ENCODE results near the gene CD99L2.
"Not testable (repeated sequence)": the region's sequence is repeated elsewhere in the genome, so short reads cannot be mapped to it uniquely, and the experiment has no call there.

The CD99L2 gene

DNA sequence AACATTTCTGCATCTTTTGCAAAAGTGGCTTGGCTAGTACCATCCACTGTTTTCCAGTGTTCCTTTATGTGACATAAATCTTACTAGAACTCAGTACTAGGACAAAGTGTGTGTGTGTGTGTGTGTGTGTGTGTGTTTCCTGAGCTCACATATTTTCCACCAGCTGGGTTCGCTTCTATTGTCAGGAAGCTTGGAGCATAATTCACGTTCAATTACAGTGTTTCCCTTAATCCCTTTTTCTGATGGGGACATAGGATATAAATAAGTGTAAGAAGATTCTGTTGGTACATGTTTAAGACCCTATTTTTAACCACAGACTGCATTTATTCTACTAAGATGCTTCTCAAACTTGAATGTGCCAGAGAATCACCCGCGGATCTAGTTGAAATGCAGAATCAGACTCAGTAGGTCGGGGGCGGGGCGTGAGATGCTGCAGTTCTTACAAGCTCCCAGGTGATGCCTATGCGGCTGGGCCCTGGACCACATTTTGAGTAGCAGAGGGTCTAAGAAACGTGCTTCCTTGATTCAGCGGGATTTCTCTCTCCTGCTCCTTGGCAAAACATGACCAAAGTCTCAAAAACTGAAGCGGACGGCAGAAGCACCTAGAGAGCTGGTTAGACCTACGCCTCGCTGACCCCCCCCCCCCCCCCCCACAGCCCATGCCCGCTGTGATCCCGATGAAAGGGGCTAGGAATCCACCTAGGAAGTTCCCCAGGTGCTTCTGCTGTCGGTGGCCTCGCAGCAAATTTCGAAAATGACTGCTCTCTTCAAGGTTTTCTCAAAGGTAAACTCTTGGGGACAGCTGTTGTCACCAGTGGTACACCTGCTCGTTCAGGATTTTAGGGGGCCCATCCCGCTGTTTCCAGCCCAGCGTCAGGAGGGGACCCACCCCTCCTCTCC lies 797 bp downstream of the CD99L2 start:
- no peak for DNase-seq (ENCODE audit: low read depth in 2 of 3, low spot score in 1 of 3)

DNA sequence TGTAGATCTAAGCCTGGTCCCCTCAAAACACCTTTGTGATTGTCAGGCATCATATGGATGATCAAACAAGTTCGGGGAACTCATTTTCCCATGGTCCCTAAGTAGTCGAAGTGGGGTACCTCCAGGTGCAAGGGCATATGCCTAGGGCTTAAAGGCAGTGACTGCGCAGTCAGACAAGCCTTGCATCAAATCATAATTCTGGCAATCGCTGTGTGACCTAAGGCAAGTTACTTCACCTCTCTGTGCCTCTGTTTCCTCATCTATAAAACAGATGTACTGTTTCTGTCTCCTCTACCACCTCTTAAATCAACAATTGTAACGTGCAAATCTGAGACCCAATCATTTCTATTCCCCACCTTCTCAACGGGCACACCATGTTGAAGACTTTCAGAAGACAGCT lies 1.8 kb downstream of the CD99L2 start:
- DNase-seq (ENCODE audit: low read depth in 2 of 3, low spot score in 1 of 3), result no peak

DNA sequence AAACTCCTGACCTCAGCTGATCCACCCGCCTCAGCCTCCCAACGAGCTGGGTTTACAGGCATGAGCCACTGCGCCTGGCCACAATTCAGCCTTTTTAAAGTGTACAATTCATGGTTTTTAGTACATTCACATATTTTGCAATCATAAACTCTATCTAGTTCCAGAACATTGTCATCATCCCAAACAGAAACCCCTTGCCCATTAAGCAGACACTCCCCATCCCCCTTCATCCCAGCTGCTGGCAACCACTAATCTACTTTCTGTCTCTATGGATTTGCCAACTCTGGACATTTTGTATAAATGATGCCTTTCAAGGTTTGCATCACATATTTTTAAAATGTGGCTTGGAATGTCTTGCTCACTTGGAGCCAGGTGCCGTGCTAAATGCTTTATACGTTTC lies 4.5 kb downstream of the CD99L2 start:
- DNase-seq (ENCODE audit: low read depth in 2 of 3, low spot score in 1 of 3), result no peak

DNA sequence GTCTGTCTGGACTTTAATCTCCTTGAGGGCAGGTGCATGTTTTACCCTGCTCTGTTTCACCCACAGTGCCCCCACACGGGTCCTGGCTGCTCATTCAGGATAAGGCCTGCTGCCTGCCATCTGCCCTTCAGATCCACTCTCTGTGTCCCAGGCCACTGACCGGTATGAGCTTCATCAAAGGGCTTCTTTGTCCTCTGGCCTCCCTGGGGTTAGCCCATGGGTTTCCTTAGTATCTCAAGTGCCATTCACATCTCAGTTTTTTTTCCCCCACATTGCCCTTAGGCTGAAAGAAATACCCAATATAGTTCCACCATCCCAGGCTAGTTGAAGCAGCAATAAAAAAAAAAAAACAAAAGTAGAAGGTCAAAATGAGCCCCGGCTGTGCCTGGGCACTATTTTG lies 9.3 kb downstream of the CD99L2 start:
- DNase-seq (ENCODE audit: low read depth in 2 of 3, low spot score in 1 of 3), result no peak

DNA sequence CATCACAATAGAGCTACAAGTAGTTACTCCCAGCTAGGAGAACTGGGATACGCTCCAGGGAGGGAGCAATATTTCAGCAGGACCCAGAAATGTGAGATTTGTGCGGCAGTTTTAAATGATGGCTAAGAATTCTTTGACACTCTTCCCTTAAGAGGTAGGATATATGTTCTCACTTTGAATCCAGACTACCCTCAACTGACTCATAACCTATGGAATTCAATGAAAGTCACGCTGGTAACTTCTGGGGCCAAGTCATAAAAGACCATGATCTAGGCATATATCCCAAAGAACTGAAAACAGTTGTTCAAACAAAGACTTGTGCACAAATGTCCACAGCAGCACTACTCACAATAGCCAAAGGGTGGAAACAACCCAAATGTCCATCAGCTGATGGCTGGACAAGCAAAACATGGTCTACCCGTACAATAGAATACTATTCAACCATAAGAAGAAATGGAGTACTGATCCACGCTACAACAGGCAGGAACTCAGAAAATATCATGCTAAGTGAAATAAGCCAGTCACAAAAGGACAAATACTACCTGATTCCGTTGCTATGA lies 10.5 kb downstream of the CD99L2 start:
- DNase-seq (ENCODE audit: low read depth in 2 of 3, low spot score in 1 of 3), result no peak

DNA sequence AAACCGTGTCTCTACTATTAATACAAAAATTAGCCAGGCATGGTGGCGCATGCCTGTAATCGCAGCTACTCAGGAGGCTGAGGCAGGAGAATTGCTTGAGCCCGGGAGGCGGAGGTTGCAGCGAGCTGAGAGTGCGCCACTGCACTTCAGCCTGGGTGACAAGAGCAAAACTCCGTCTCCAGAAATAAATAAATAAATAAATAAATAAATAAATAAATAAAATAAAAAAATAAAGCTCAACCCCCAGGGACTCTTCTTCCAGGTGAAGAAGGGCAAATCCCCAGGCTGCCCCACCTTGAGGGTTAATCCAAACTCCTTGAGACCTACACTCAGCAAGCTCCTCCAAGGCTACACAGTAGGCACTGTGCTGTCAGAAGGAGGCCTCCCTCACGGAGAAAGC lies 11.2 kb downstream of the CD99L2 start:
- DNase-seq (ENCODE audit: low read depth in 2 of 3, low spot score in 1 of 3), result not testable (repeated sequence)

DNA sequence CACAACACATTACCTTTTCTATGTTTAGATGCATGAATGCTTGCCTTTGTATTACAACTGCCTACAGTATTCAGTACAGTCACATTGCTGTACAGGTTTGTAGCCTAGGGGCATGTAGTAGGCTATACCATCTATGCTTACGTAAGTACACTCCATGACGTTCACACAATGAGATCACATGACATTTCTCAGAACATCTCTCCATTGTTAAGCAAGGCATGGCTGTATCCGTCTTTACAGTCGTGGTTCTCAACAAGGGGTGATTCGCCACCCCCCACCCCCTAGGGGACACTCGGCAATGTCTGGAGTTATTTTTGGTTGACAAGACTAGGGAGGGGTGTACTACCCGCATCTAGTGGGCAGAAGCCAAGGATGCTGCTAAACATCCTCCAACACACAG lies 12.1 kb downstream of the CD99L2 start:
- DNase-seq (ENCODE audit: low read depth in 2 of 3, low spot score in 1 of 3), result no peak

DNA sequence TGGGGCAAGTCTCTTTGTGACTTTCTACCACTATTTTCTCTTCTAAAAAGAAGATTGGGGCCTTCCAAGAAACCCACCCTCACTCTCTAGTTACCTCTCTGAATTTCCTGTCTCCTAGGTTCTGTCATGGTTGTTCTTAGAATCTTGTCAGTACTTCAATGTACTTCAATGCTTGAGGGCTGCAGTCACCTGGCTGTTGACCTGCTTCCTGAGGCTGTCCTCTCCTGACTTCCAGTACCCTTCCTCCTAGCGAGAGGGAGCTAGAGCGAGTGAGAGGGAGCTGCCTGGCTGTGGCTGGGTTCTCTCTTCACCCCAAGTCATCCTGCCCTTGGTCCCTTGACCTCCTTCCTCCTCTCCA lies 17.7 kb downstream of the CD99L2 start:
- DNase-seq (ENCODE audit: low read depth in 2 of 3, low spot score in 1 of 3), result no peak

DNA sequence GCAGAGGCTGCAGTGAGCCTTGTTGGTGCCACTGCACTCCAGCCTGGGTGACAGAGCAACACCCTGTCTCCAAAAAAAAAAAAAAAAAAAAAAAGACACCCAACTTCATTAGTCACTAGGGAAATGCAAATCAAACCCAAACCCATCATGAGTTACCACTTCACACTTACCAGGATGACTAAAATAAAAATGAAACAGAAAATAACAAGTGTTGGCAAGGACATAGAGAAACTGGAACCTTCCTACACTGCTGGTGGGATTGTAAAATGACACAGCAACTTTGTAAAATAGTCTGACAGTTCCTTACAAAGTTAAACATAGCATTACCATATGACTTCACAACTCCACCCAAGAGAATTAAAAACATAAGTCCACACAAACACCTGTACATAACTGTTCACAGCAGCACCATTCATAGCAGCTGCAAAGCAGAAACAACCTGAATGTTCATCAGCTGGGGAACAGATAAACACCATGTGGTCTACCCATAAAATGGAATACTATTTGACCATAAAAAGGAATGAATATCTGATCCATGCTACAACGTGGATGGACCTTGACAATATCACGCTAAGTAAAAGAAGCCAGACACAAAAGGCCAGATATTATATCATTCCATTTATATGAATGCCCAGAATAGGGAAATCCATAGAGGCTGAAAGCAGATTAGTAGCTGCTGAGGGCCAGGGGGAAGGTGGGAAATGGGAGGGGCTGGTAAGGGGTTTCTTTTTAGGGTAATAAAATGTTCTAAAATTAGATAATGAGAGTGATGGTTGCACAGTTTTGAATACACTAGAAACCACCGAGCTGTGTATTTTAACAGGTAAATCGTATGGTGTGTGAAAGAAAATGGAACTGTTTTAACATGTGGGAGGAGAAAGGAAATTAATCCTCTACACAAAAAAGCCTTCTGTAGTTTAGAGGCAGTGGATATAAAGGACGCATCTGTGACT lies 18.3 kb downstream of the CD99L2 start:
- DNase-seq (ENCODE audit: low read depth in 2 of 3, low spot score in 1 of 3), result no peak

DNA sequence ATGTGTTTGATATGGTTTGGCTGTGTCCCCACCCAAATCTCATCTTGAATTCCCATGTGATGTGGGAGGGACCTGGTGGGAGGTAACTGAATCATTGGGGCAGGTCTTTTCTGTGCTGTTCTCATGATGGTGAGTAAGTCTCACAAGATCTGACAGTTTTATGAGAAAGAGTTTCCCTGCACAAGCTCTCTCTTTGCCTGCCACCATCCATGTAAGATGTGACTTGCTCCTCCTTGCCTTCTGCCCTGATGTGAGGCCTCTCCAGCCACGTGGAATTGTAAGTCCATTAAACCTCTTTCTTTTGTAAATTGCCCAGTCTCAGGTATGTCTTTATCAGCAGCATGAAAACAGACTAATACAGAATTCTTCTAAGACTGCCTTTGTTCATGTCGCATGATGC lies 22.8 kb downstream of the CD99L2 start:
- not testable (repeated sequence) for DNase-seq (ENCODE audit: low read depth in 2 of 3, low spot score in 1 of 3)

DNA sequence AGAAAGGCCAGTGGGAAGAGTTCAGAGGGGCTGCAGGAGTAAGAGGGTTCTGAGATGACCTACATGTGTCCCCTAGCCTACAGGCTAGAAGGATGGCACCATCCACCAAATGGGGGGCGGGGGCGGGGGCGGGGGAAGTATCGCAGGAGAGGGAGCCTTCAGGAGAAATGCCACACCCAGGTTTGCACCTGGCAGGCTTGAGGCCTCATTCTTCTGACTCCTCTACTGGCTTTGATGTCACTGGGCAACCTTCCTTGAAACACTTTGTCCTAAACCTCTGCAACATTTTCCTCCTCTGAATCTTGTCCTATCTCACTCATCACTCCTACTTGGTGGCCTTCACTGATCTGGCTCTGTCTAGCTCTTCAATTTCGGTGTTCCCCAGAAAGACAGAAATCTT lies 24.0 kb downstream of the CD99L2 start:
- no peak for DNase-seq (ENCODE audit: low read depth in 2 of 3, low spot score in 1 of 3)

DNA sequence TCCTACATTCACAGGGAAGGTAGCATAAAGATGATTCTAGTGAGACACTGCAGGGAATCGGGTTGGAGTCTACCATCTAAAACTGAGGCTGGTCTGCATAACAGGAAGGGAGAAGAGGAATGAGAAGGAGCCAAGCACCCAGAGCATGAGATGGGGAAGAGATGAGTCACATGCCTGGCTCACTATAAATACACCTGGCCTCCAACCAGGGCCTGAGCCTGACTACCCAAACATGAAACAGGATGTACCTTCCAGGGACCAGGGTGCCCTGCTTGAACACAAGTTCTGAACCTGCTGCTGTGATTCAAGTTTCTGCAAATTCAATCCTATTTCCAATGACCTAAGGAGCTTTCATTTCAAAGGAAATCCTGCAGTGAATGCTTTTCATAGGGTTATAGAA lies 24.9 kb downstream of the CD99L2 start:
- no peak for DNase-seq (ENCODE audit: low read depth in 2 of 3, low spot score in 1 of 3)

DNA sequence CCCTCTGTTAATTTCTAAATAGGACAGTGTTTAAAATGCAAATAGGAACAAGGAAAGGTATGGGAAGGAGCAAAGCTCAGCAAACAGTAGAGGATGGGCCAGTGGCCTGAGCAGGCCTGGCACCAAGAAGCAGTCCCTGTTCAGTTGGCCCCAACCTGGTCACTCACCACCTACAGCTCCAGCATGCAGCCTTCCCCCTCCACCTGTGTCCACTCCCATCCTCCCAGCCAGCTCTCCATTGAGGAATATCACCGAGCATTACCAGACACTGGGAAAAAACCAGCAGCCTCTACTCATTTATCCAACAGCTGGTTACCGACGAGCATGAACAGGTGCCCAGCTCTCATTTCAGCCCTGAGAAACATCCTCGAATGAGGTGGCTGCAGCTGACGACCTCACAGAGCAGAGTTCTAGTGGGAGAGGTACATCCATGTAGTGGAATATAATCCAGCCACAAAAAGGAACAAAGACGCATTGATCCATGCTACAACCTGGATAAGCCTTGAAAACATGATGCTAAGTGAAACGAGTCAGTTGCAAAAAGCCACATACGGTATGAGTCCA lies 25.6 kb downstream of the CD99L2 start:
- no peak for DNase-seq (ENCODE audit: low read depth in 2 of 3, low spot score in 1 of 3)

DNA sequence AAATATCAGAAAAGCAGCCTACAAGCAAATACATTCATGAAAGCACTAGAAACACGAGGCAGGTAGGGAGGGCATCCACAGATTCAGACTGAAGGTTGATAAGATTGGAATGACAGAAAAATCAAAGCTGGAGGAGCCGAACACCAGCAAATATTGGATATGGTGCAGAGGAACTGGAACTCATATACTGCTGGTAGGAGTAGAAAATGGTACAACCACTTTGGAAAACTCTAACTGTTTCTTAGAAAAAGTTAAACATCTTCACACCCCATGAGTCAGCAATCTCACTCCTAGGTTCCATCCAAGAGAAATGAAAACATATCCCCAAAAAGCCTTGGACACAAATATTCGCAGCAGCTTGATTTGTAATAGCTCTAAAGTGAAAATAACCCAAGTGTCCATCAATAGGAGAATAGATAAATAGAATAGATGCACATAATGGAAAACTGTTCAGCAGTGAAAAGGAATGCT lies 27.1 kb downstream of the CD99L2 start:
- no peak for DNase-seq (ENCODE audit: low read depth in 2 of 3, low spot score in 1 of 3)

DNA sequence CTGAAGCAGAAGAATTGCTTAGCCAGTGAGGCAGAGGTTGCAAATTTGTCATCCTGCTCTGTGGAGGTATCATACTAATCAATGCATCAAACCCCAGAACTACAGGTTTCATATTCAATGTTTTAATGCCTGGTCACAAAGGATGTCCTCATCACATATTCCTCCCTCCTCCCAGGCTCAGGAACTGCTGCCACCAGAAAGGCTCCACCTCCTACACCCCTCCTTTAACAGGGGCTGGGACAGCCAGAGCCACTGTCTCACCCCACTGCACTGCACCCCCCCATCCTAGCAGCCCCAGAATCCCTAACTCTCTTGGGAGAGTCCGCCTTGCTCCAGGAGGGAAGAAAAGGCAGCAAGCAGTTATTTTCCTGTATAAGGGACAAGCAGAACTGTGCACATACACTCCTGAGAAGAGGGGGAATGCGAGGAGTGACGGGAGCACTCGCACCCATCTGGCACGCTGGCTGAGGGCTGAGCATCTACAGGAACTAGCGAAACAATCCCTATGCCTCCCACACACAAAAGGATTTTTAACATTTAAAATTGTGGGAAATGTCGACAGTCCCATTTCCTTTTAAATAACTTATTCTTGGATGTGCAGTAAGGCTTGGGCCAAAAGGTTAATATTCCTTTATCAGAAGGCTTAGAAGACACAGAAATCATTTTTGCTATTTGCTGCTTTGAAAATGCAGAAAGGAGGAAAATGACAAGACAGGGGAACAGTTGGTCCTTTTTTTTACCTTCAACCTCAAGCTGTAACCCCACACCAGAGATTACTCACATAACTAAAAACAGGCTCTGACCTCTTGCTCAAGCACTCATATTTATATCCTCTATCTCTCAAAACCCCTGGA lies 27.8 kb downstream of the CD99L2 start:
- DNase-seq (ENCODE audit: low read depth in 2 of 3, low spot score in 1 of 3), result no peak

DNA sequence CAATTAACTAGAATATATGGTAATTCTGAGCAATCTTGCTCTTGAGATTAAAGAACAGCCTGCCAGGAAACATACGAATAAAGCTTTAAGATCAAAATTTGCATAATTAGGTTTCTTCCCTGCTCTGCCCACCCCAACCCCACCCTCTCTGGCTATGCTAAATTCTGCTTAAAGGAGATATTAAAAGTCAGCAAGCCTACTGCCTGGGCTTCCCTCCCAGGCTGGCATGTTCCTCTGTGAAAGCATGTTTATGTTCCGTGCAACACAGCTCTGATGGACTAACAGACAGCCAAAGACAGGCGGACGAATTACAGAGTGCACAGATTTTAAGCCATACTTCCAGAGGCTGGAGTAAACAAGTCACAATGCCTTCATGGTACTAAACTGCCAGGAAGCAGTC lies 28.4 kb downstream of the CD99L2 start:
- no peak for DNase-seq (ENCODE audit: low read depth in 2 of 3, low spot score in 1 of 3)

DNA sequence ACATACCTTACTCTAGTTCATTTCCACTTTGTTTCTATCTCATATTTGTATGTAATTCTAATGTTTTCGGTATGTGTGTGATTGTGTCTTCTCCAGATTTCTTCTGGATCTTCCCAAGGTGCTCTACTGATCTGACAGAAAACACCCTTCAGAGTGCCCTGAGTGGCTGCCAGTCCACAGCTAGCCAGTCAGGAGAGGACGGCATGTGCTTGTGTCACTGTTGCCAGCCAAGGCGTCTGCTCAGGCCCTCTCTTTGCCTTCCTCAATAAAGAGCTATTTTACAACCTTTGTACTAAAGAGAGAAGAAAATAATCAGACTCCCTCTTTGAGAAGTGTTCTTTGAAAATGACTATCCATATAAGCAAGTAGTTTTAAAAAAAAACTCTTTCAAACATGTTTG lies 29.0 kb downstream of the CD99L2 start:
- DNase-seq (ENCODE audit: low read depth in 2 of 3, low spot score in 1 of 3), result no peak

DNA sequence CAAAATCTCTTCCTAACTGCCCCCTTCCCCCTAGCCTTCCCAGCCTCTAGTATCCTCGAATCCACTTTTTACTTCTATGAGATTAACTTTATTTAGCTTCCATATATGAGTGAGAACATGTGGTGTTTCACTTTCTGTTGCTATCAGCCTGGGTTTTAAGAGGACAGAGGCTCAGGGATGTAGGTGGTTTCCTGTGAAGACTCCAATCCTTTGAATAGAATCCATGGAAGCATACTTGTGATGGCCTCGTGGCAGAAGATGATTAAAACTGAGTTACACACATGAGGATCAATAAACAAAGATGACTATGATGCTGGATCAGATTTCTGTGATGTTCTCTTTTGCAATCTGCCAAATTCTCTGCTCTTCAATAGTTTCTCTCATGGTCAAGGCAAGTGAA lies 29.8 kb downstream of the CD99L2 start:
- DNase-seq (ENCODE audit: low read depth in 2 of 3, low spot score in 1 of 3), result no peak

DNA sequence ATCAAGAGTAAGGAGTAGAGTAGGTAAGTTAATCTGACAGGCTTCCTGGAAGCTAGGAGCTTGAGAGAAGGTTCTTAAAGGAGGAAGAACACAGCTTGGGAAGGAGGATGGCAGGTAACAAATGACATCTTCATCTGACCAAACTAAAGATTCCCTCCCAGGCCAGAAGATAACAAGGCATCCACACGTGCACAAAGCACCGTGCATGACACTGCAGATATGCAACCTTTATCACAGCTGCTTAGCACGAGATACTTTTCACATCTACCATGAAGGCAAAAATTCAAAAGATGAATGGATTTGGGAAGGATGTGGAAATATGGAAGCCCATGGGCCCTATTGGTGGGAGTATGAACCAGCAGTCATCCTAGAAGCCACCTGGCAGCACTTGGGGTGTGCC lies 34.3 kb downstream of the CD99L2 start:
- no peak for DNase-seq (ENCODE audit: low read depth in 2 of 3, low spot score in 1 of 3)

DNA sequence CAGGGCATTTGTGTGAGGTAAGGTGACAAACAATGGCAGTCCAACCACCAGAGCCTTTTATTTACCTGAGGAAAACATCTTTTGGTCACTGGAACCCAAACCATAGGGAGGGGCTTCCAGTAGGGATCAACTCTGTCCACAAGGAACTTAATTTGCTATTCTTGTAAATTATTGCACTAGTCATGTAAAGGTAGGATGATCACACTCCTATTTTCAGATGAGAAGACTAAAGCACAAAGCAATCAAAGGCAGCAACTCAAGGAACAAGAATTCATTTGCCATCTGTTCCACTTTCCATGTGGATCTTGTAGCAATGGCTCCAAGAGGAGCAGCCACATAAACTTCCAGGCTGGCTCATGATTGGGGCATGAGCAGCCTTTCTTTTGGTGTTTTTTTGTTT lies 35.3 kb downstream of the CD99L2 start:
- DNase-seq (ENCODE audit: low read depth in 2 of 3, low spot score in 1 of 3), result no peak

DNA sequence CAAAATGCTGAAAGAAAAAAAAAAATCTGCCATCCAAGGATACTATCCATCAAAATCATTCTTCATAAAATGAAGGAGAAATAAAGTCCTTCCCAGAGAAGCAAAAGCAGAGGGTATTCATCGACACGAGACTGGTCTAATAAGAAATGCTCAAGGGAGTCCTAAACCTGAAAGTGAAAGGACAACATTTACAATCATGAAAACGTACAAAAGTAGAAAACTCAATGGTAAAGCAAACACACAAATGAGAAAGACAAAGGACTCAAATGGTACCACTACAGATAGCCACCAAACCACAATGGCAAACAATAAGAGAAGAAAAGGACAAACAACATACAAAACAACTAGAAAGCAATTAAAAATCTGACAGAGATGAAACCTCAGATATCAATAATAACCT lies 41.0 kb downstream of the CD99L2 start:
- no peak for DNase-seq (ENCODE audit: low read depth in 2 of 3, low spot score in 1 of 3)

Measured in stimulated activated CD4-positive, alpha-beta T cell treated with anti-CD3 and anti-CD28 coated beads, Interleukin-12 subunit alpha, Interleukin-12 subunit beta, amount 100 ng/mL, for 48 hours (primary cell).